Left forelimb (tissue), 1 donor: Measurements from ENCODE around the gene PGGHG.
"Not testable (repeated sequence)": the region's sequence is repeated elsewhere in the genome, so short reads cannot be mapped to it uniquely, and the experiment has no call there.

ENCODE experiments used
- DNase-seq: peaks from one replicate; pipeline ENCODE4 v3.0.0-alpha.2; 2018; ENCODE audit warnings: low spot score

The PGGHG gene

GRCh38 chr11:313787-314553 lies 25.0 kb downstream of the PGGHG start, which contains the start of gene IFITM1:
Gene IFITM1, plus strand, starts transcription at chr11:314040. Its CDS starts 131 bp downstream, at chr11:314171.
- DNase-seq = no peak

GRCh38 chr11:314554-314875 lies 25.6 kb downstream of the PGGHG start:
- DNase-seq = not testable (repeated sequence)

GRCh38 chr11:315051-315481 lies 26.1 kb downstream of the PGGHG start:
- DNase-seq = no peak

GRCh38 chr11:315516-315994 lies 26.6 kb downstream of the PGGHG start:
- DNase-seq = no peak

GRCh38 chr11:316031-316701 lies 27.2 kb downstream of the PGGHG start:
- peak; percentile 70 for DNase-seq

GRCh38 chr11:316891-317301 lies 28.0 kb downstream of the PGGHG start:
- DNase-seq = no peak

- peak; percentile 31 for DNase-seq
These were observed 28.9 kb downstream of the PGGHG start for GRCh38 chr11:317668-318404.

GRCh38 chr11:318405-319120 lies 29.6 kb downstream of the PGGHG start:
- DNase-seq = not testable (repeated sequence)

- DNase-seq = peak; percentile 64
These were observed 30.4 kb downstream of the PGGHG start for GRCh38 chr11:319121-319887.

- DNase-seq = not testable (repeated sequence)
These were observed 31.0 kb downstream of the PGGHG start for GRCh38 chr11:319888-320273.

- no peak for DNase-seq
These were observed 35.2 kb downstream of the PGGHG start for GRCh38 chr11:324156-324555.

GRCh38 chr11:324593-325517 lies 35.9 kb downstream of the PGGHG start:
- DNase-seq = peak; percentile 62

GRCh38 chr11:325796-326591 lies 37.1 kb downstream of the PGGHG start:
- DNase-seq = peak; percentile 50

GRCh38 chr11:326592-326841 lies 37.6 kb downstream of the PGGHG start:
- DNase-seq = peak; percentile 64

GRCh38 chr11:326842-327580 lies 38.1 kb downstream of the PGGHG start:
- DNase-seq = peak; percentile 69

GRCh38 chr11:327581-327923 lies 38.6 kb downstream of the PGGHG start:
- DNase-seq = no peak

GRCh38 chr11:328012-328411 lies 39.1 kb downstream of the PGGHG start:
- peak; percentile 45 for DNase-seq

- DNase-seq = not testable (repeated sequence)
These were observed 39.7 kb downstream of the PGGHG start for GRCh38 chr11:328516-329100.

- no peak for DNase-seq
These were observed 40.9 kb downstream of the PGGHG start for GRCh38 chr11:329886-330253.
